GM19463 (cell line): ENCODE data around the gene FLRT1.

Experiments used
- ATAC-seq: cut with Tn5 transposase; IDR thresholded peaks from one replicate; pipeline ENCODE4 v1.9.1; 2021; ENCODE audit warnings: mild to moderate bottlenecking, moderate library complexity; ENCODE audit not compliant: unreplicated experiment

Gene FLRT1

GRCh38 chr11:64005691-64006090 is 30.0 kb upstream of the FLRT1 start:
- no peak for ATAC-seq

GRCh38 chr11:64006398-64006797 is 29.3 kb upstream of the FLRT1 start:
- no peak for ATAC-seq

GRCh38 chr11:64007160-64007628 is 28.5 kb upstream of the FLRT1 start:
- no peak for ATAC-seq

- ATAC-seq, result no peak
These were observed 28.0 kb upstream of the FLRT1 start for GRCh38 chr11:64007629-64008282.

GRCh38 chr11:64008283-64008913 is 27.3 kb upstream of the FLRT1 start:
- ATAC-seq, result no peak

- no peak for ATAC-seq
These were observed 26.7 kb upstream of the FLRT1 start for GRCh38 chr11:64008914-64009633.

- no peak for ATAC-seq
These were observed 26.0 kb upstream of the FLRT1 start for GRCh38 chr11:64009710-64010109.

- no peak for ATAC-seq
These were observed 24.9 kb upstream of the FLRT1 start for GRCh38 chr11:64010783-64011182.

- ATAC-seq, result no peak
These were observed 24.4 kb upstream of the FLRT1 start for GRCh38 chr11:64011371-64011770.

GRCh38 chr11:64013141-64013896 is 22.4 kb upstream of the FLRT1 start:
- ATAC-seq, result no peak

GRCh38 chr11:64014356-64014755 is 21.4 kb upstream of the FLRT1 start:
- no peak for ATAC-seq

- no peak for ATAC-seq
These were observed 20.2 kb upstream of the FLRT1 start for GRCh38 chr11:64015510-64015909.

GRCh38 chr11:64015935-64016845 is 19.5 kb upstream of the FLRT1 start:
- ATAC-seq, result no peak

- no peak for ATAC-seq
These were observed 17.8 kb upstream of the FLRT1 start for GRCh38 chr11:64017945-64018224.

- no peak for ATAC-seq
These were observed 17.4 kb upstream of the FLRT1 start for GRCh38 chr11:64018310-64018709.

GRCh38 chr11:64019106-64020037 is 16.4 kb upstream of the FLRT1 start:
- no peak for ATAC-seq

GRCh38 chr11:64020976-64021756 is 14.6 kb upstream of the FLRT1 start:
- no peak for ATAC-seq

GRCh38 chr11:64021757-64022093 is 14.0 kb upstream of the FLRT1 start:
- no peak for ATAC-seq
